Breast epithelium (tissue), 3 donors: ENCODE results near the gene ATXN1.

Experiments used
- POLR2A ChIP-seq: fragments of 450-650 bp; IDR thresholded peaks from one replicate; pipeline ENCODE4 v1.6.1; 2016; ENCODE audit warnings: antibody characterized with exemption, mild to moderate bottlenecking, moderate library complexity
- POLR2AphosphoS5 ChIP-seq, 3 donors: sonication (generic); formaldehyde crosslinking; IDR thresholded peaks; one replicate each; pipeline ENCODE4 v1.6.1; 2017; ENCODE audit warnings: antibody characterized with exemption in 3 of 3
- TF ChIP-seq, protein P1 (sequence below), 3 donors: fragments of 450-650 bp; IDR thresholded peaks; one replicate each; pipeline ENCODE4 v1.5.1; 2016 to 2017; ENCODE audit warnings: antibody characterized with exemption in 3 of 3, mild to moderate bottlenecking in 3 of 3, moderate library complexity in 3 of 3

DNA sequence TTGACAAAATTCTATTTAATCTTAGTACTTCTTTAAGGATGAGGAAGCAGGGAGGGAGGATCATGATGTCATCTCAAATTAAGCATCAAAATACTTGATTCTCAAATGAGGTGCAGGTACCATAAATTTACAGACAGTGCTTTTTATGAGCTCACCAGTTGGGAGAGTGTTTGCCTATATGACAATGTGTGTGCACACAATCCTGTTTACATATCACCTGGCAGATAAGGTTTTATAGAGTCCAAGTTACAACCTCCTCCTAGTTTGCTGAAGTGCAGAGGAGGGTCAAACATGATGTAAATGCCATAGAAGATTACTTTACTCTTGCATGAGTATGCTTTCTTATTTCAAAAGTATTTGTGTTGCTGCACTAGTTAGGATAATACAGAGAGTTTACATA is 6.4 kb downstream of the ATXN1 start:
- TF ChIP-seq, protein P1, sequence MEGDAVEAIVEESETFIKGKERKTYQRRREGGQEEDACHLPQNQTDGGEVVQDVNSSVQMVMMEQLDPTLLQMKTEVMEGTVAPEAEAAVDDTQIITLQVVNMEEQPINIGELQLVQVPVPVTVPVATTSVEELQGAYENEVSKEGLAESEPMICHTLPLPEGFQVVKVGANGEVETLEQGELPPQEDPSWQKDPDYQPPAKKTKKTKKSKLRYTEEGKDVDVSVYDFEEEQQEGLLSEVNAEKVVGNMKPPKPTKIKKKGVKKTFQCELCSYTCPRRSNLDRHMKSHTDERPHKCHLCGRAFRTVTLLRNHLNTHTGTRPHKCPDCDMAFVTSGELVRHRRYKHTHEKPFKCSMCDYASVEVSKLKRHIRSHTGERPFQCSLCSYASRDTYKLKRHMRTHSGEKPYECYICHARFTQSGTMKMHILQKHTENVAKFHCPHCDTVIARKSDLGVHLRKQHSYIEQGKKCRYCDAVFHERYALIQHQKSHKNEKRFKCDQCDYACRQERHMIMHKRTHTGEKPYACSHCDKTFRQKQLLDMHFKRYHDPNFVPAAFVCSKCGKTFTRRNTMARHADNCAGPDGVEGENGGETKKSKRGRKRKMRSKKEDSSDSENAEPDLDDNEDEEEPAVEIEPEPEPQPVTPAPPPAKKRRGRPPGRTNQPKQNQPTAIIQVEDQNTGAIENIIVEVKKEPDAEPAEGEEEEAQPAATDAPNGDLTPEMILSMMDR (IDR thresholded peaks at IDR 0.05), result no peak
- no peak for TF ChIP-seq POLR2A
- TF ChIP-seq POLR2AphosphoS5 (IDR thresholded peaks at IDR 0.05), result no peak
